GM13976 (cell line): ENCODE data around the gene CLIP2.

Experiments
- DNase-seq: peaks from one replicate; pipeline ENCODE4 v3.0.0; 2012; ENCODE audit warnings: low spot score
- in situ Hi-C: fragments of 300-500 bp; cut with MboI; formaldehyde crosslinking; loops from one replicate; pipeline ENCODE4 v1.12.0; 2022; ENCODE audit warnings: low sequenced_read_pairs, mixed read lengths, inconsistent platforms; ENCODE audit not compliant: unreplicated experiment
- TF ChIP-seq, protein P1 (sequence below): IDR thresholded peaks from 2 replicates; pipeline ENCODE4 v1.5.1; 2012; ENCODE audit warnings: borderline replicate concordance, mild to moderate bottlenecking; ENCODE audit not compliant: insufficient read depth; ENCODE audit errors: extremely low read depth, missing control alignments, control extremely low read depth

The CLIP2 gene

DNA sequence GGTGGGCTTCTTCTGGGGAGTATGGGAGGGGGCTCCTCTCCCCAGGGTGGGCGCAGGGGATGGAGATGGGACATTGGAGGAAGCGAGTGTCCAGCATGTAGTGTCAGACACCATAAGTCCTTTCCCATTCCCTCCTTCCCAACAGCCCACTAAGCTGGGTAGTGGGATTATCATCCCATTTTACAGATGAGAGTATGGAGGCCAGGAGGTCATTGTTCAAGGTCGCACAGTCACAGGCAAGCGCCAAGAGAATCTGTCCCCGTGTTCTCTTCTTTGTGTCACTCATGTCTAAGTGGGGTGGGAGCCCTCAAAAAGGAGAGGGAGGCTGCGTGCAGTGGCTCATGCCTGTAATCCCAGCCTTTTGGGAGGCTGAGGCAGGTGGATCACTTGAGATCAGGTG is 64.8 kb downstream of the CLIP2 start:
- TF ChIP-seq, protein P1, sequence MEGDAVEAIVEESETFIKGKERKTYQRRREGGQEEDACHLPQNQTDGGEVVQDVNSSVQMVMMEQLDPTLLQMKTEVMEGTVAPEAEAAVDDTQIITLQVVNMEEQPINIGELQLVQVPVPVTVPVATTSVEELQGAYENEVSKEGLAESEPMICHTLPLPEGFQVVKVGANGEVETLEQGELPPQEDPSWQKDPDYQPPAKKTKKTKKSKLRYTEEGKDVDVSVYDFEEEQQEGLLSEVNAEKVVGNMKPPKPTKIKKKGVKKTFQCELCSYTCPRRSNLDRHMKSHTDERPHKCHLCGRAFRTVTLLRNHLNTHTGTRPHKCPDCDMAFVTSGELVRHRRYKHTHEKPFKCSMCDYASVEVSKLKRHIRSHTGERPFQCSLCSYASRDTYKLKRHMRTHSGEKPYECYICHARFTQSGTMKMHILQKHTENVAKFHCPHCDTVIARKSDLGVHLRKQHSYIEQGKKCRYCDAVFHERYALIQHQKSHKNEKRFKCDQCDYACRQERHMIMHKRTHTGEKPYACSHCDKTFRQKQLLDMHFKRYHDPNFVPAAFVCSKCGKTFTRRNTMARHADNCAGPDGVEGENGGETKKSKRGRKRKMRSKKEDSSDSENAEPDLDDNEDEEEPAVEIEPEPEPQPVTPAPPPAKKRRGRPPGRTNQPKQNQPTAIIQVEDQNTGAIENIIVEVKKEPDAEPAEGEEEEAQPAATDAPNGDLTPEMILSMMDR: no peak
- in situ Hi-C loops: no loop called here
- DNase-seq: no peak

DNA sequence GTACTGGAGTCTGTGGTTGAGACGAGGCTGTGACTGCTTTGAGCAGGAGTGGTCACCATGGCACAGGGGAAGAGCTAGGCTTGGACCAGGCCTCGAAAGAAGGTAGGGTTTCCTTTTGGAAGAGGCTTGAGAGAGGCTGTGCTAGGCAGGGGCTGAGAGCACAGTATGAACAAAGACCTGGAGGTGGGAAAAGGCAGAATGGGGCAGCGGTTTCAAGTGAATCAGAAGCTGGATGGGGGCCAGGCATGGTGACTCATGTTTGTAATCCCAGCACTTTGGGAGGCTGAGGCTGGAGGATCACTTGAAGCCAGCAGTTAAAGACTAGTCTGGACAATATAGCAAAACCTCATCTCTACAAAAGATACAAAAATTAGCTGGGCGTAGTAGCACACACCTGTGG is 65.9 kb downstream of the CLIP2 start:
- in situ Hi-C loops: no loop called here
- TF ChIP-seq, protein P1: no peak
- no peak for DNase-seq

DNA sequence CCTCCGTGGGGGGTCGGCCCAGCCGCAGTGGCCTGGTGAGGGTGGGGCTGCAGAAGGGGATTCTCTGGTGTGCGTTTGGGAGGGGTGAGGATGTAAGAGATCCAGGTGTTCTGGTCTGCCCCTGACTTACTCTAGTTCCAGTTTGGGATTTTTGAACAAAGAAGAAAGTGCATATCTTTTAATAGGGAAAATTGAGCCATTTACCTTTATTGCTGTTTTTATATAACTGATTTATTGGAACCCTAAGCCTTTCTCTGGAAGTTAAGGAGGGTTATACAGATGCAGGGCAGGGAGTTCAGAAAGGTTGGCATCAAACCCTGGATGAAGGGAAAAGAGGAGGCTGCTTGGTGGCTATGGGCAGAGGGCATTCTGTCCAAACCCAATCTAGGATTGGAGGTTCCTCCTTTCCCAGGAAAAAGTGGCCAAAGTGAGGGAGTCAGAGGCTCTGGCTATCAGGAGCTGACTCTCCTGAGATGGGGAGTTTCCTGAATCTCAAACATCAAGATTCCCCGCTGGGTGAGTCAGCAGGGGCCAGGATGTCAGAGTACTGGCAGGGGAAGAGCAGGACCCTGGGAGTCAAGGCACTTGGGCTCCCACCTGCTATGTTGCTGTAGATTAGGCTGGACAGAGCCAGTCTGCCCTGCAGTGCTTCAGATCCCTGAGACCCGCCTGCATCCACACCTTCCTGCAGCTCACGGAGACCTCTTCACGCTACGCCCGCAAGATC is 67.5 kb downstream of the CLIP2 start:
- TF ChIP-seq, protein P1: no peak
- DNase-seq: no peak
- in situ Hi-C loops: no loop called here

DNA sequence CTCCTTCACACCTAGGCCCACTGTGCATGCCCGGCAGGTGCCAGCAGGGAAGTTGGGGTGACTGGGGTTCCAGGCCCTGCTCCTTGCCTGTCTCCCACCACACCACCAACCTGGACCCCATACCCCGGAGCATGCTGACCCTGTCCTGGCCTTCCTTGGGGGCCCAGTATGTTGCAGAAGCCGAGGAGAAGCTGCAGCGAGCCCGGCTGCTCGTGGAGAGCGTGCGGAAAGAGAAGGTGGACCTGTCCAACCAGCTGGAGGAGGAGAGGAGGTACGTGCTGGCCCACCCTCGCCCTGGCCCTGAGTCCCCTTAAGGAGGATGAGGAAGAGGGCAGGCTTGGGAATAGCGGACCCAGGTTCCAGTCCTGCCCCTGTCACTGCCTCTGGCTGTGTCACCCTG is 70.8 kb downstream of the CLIP2 start:
- in situ Hi-C loops: no loop called here
- TF ChIP-seq, protein P1: no peak
- DNase-seq: no peak

DNA sequence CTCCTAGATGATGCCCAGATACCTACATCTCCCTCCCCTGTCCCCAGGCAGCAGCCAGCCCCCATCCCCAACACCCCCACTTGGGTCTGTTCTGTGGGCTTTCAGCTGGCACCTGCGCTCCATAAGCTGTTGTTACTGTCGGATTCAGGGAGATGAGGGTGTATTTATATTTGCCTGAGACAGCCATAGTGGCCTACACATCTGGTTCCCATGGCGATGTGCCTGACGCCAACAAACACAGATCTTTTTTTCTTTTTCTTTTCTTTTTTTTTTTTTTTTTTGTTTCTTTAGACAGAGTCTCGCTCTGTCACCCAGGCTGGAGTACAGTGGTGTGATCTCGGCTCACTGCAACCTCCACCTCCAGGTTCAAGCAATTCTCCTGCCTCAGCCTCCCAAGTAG is 73.1 kb downstream of the CLIP2 start:
- no peak for DNase-seq
- in situ Hi-C loops: no loop called here
- TF ChIP-seq, protein P1: no peak

DNA sequence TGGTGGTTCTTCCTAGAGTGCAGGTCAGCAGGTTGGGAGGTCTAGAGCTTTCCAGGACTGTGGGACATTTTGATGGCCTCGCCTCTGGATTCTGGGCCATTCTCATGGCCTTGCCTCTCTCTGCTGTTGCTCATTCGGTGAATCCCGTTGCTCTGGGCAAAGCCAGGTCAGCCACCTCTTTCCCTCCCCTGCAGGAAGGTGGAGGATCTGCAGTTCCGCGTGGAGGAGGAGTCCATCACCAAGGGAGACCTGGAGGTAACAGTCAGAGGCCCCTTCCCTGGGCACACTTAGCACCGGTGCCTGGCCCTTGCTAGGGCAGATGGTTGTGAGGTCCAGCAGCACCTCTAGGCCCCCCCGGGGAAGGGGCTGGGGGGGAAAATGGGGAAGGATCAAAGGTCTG is 74.9 kb downstream of the CLIP2 start:
- TF ChIP-seq, protein P1: no peak
- in situ Hi-C loops: no loop called here
- DNase-seq: no peak
